NCI-H128 (cell line): ENCODE results near the gene RASSF5.
"Not testable (repeated sequence)": the region's sequence is repeated elsewhere in the genome, so short reads cannot be mapped to it uniquely, and the experiment has no call there.

Experiments used
- DNase-seq: peaks from one replicate; lab custom pipeline; 2025; ENCODE audit not compliant: unreplicated experiment; lab: John Stamatoyannopoulos, UW

The RASSF5 gene

GRCh38 chr1:206476058-206476457, 31.3 kb upstream of the RASSF5 start:
- DNase-seq: no peak

GRCh38 chr1:206476591-206476990, 30.7 kb upstream of the RASSF5 start:
- DNase-seq: no peak

- no peak for DNase-seq
Observed at GRCh38 chr1:206477110-206477509, 30.2 kb upstream of the RASSF5 start.

DNA sequence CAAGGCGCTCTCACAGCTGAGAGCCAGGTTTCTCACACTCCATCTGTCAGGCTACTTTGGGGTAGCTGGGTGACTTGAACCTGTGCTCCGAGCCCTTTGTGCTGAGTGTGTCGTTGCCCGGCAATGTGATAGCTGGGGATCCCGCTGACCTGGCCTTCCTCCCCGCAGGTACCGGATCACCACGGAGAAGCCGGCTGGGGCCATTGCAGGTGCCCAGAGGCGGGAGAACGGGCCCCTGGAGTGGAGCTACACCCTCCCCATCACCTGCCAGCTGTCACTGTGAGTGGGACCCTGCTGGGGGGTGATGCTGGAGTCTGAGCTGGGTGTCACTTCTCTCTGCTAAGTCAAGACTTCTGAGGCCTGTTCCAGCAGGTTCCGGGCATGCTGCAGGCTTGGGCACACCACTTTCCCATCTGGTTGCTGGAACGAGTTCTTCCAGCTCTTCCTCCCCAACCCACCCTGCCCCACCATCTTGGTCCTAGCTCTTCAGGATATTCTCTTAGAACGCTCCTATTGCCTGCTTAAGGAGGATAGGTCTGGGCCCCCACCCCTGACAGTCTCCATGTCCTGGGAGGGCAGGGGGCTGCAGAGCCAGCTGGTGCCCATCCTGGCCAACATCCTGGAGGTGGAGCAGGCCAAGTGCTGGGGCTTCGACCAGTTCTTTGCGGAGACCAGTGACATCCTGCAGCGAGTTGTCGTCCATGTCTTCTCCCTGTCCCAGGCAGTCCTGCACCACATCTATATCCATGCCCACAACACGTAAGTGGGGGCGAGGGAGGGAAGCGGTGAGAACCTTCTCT, 29.6 kb upstream of the RASSF5 start:
- no peak for DNase-seq

- no peak for DNase-seq
Observed at GRCh38 chr1:206478746-206479145, 28.6 kb upstream of the RASSF5 start.

GRCh38 chr1:206479183-206480125, 27.9 kb upstream of the RASSF5 start:
- peak; percentile 67 for DNase-seq

GRCh38 chr1:206480211-206480610, 27.1 kb upstream of the RASSF5 start:
- no peak for DNase-seq

DNA sequence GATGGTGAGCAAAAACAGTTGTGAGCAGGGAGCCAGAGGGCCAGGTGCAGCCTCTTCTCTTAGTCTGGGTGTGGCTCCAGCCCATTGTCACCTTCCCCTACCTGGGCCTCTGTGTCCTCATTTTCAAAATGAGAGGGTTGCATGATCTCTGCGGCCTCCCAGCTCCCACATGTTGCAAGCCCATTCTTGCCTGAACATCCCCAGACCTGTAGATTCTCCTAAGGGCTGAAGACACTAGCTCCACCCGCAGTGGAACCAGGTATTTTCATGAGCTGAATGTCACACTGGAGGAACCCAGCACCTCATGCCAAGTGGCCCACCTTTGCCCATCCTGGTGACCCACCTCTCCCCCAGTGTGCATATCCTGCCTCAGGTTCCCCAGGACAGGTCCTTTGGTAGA, 24.7 kb upstream of the RASSF5 start:
- no peak for DNase-seq

- DNase-seq: not testable (repeated sequence)
Observed at GRCh38 chr1:206483864-206484263, 23.5 kb upstream of the RASSF5 start.

DNA sequence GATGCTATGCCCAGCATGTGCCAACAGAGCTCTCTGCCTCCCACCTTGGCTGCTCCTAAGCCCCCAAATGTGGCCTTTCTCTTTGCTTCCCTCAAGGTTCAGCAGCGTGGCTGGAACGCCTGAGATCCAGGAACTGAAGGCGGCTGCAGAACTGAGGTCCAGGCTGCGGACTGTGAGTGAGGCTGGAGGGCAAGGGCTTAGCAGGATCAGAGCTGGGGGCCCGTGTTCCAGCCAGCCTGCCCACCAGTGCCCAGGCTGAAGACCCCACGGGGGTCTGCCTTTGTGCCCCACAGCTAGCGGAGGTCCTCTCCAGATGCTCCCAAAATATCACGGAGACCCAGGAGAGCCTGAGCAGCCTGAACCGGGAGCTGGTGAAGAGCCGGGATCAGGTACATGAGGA, 22.4 kb upstream of the RASSF5 start:
- DNase-seq: no peak

DNA sequence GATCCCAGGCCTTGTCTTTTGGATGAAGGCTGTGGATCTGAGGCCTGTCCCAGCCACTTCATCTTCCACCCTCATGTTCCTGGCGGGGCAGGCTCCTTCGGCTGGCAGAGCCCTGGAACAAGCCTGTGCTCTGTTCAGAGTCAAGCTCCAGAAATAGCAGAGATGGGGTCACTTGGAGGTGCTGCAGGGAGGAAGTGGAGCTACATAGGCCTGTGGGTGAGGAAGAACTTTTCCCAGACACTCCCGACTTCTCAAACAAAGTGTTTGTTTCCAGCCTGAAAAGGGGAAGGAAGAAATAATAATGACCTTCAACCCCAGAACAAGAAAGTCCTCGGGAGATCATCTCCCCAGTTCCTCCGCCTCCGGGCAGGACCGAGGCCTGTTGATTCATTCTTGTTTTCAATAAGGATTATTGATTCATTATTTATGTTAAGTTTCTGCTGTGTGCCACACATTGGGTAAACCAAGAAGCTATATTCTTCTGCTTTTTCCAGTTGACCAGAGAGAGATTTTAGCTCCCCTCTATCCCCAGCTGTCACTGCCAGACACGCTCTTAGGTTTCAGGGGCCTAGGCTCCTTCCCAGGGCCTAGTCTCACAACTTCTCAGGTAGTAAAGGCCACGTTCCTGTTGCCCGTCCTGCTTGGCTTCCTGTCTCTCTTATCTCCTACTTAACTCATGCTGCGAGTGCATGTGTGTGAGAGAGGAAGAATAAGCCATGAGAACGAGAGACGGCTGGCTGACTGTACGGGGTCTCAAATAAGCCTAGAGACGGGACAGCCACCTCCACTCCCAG, 20.1 kb upstream of the RASSF5 start:
- DNase-seq: no peak

DNA sequence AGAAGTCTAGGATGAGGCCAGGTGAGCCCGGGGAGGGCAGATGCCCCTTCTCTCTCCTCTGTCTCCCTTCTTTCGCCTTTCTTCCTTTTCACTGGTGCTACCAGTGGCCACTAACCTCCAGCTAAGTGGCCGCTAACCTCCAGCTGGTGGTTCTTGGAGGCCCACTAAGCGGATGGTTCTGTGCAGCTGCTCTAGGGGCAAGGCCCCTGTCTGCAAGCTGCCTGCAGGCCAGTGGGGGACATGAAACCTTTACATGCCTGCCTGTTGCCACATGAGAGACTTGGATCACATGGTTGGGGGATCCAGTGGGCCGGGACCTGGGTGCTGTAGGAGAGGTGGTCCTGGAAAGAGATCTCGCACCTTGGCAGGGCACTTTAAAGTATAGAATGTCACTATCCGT, 19.4 kb upstream of the RASSF5 start:
- no peak for DNase-seq

DNA sequence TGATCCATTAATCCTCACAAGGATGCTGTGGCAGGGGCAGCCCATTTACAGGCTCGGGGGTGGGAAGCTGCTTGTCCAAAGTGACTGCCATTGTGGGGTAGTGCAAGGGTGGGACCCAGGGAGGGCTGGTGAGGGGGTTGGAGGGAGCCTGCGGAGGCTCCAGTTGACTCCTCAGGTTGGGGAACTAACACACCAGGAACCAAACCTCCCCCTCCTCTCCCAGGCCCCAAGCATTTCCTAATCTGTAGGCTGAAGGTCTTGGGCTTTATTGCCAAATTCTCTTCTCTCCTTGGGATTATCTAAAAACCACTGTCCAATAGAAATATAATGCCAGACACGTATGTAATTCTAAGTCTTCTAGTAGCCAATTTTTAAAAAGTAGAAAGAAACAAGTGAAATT, 18.9 kb upstream of the RASSF5 start:
- DNase-seq: no peak

DNA sequence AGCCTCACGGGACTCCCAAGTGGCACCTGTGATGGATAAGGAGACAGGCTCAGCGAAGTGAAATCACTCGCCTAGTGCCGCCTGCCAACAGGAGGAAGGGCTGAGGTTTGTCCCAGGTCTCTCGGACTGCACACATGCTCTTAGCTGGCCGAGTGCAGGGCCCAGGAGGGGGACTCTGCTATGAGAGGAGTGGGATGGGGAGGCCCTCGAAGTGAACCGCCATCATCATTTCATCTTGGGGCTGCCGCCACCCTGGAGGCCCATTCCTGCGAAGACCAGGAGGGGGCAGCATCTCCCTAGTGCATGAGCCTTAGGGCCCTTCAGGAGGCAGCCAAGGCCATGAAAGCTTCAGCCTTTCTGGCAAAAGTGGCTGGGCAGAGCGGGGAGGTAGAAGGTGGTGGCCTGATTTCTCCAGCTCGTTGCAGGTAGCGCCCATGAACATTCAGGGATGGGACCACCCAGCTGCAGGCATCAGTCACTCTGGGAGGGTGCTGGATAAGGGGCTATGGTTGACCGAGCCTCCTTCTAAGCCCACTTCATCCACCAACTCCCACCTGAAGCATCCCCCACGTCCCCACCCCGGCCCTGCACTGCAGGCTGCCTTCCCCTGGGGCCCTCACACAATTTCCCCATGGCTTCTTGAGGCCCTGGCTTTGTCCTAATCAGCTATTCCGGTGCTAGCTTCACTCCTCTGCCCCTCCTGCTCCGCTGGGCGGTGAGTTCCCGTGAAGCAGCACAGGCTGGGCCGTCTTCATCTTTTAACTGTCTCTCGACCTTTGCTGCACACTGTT, 17.2 kb upstream of the RASSF5 start:
- peak; percentile 71 for DNase-seq

DNA sequence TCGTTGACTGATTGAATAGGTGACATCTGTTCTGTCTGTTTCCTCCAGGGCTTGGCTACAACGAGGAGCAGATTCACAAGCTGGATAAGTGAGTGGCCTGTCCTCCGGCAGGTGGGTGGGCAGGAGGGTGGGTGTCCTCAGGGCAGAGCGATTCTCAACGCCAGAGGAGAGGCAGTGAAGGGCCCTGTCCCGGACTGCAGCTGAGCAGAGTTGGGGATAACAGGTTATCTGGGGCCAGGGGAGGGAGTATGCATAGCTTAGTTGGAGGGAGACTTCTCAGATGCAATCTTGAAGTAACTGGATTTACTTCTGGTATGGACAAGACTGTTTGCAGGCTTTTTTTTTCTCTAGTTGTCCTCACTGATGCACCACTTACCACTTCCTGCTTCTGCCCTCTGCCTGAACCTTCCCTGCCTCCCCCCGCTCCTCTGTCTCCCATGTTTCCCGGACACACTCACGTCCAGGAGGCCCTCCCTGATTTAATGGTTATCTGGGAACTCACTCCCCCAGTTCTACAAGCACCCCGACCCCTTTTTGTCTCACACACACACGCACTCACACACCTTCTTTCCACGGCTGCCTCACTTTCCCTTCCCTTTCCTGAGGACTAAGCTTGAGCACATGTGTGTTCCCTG, 16.4 kb upstream of the RASSF5 start:
- DNase-seq: no peak

- DNase-seq: no peak
Observed at GRCh38 chr1:206491616-206492015, 15.7 kb upstream of the RASSF5 start.

- no peak for DNase-seq
Observed at GRCh38 chr1:206492589-206492988, 14.7 kb upstream of the RASSF5 start.

DNA sequence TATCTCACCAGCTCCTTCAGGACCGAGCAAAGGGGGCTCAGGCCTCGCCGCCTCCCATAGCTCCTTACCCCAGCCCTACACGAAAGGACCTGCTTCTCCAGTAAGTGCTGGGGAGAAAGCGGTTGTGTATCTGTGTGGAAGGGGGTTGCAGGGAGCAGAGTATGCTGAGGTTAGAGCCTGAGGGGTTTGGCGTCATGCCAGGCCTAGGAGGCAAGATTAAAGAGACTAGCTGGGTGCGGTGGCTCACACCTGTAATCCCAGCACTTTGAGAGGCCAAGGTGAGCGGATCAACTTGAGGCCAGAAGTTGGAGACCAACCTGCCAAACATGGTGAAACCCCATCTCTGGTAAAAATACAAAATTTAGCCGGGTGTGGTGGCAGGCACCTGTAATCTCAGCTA, 14.1 kb upstream of the RASSF5 start:
- no peak for DNase-seq

- DNase-seq: no peak
Observed at GRCh38 chr1:206495011-206495461, 12.3 kb upstream of the RASSF5 start.

DNA sequence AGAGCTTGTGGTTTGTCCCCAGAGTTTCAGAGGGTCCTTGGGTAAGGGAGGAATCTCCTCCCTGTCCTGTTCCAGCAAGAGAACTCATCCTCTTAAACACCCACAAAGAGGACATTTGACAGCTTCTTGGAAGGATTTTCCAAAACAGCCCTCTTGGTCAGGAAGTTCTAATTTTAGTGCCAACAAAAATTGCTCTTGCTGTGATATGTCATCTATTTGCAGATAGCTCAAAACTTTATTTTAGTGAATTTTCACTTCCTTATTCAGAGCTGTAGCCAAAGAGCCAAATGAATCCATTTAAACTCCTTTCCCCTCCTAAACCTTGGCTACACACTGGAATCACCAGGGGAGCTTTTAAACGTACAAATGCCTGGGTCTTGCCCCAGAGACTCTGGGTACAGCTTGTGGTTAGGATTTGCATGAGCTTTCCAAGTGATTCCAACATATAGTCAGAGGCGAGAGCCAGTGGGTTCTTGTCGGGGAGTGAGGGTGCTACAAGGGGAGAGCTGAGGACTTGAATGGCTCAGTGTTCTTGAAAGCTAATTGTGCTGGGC, 11.8 kb upstream of the RASSF5 start:
- DNase-seq: no peak
